ENCODE measurements around the gene ZNF784.

Gene ZNF784

GRCh38 chr19:55598034-55598433, 26.3 kb downstream of the ZNF784 start:
- Histone ChIP-seq H3K4me3 (replicated peaks; ENCODE audit: insufficient read depth, low read length) (no peak overlapping the region), H3K27ac (replicated peaks) (no peak overlapping the region), H3K27me3 (ENCODE audit: insufficient read depth, poor library complexity, severe bottlenecking) (no peaks in the 10 kb centered on the region)
- no peak for DNase-seq (ENCODE audit: low read depth in 1 of 2, low spot score in 1 of 2)
- TF ChIP-seq SPI1 (IDR thresholded peaks at IDR 0.05; ENCODE audit: borderline replicate concordance, low read depth): no peak
- TF ChIP-seq GABPA (IDR thresholded peaks at IDR 0.05; ENCODE audit: low read depth): no peak
- TF ChIP-seq, protein P1, sequence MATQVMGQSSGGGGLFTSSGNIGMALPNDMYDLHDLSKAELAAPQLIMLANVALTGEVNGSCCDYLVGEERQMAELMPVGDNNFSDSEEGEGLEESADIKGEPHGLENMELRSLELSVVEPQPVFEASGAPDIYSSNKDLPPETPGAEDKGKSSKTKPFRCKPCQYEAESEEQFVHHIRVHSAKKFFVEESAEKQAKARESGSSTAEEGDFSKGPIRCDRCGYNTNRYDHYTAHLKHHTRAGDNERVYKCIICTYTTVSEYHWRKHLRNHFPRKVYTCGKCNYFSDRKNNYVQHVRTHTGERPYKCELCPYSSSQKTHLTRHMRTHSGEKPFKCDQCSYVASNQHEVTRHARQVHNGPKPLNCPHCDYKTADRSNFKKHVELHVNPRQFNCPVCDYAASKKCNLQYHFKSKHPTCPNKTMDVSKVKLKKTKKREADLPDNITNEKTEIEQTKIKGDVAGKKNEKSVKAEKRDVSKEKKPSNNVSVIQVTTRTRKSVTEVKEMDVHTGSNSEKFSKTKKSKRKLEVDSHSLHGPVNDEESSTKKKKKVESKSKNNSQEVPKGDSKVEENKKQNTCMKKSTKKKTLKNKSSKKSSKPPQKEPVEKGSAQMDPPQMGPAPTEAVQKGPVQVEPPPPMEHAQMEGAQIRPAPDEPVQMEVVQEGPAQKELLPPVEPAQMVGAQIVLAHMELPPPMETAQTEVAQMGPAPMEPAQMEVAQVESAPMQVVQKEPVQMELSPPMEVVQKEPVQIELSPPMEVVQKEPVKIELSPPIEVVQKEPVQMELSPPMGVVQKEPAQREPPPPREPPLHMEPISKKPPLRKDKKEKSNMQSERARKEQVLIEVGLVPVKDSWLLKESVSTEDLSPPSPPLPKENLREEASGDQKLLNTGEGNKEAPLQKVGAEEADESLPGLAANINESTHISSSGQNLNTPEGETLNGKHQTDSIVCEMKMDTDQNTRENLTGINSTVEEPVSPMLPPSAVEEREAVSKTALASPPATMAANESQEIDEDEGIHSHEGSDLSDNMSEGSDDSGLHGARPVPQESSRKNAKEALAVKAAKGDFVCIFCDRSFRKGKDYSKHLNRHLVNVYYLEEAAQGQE (IDR thresholded peaks at IDR 0.05; ENCODE audit: insufficient replicate concordance, low read depth): no peak
- TF ChIP-seq POLR2AphosphoS5 (IDR thresholded peaks at IDR 0.05; ENCODE audit: low read depth): no peak
- no peak for TF ChIP-seq CTCF (IDR thresholded peaks at IDR 0.05; ENCODE audit: insufficient read depth, low read length)

DNA sequence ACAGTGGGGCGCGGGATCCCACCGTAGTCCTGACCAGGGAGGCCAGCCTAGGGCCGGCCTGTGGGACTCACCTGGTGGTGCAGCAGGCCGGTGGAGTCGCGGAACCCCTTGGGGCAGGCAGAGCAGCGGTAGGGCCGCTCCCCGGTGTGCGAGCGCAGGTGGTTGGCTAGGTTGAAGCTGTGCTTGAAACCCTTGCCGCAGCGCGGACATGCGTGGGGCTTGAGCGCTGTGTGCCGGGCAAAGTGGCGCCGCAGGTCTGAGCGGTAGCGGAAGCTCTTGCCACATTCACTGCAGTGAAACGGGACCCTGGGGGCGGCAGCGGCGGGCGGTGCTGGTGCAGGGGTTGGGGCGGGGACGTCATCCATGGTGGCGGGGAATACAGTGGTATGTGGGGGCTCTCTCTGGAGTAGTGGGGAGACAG, 26.9 kb downstream of the ZNF784 start:
- no peaks in the 10 kb centered on the region for H3K27me3 ChIP-seq (ENCODE audit: insufficient read depth, poor library complexity, severe bottlenecking)

GRCh38 chr19:55596304-55596703, 28.1 kb downstream of the ZNF784 start:
- TF ChIP-seq POLR2AphosphoS5 (IDR thresholded peaks at IDR 0.05; ENCODE audit: low read depth): no peak
- no peak for TF ChIP-seq GABPA (IDR thresholded peaks at IDR 0.05; ENCODE audit: low read depth)
- no peak for TF ChIP-seq CTCF (IDR thresholded peaks at IDR 0.05; ENCODE audit: insufficient read depth, low read length)
- no peak for TF ChIP-seq SPI1 (IDR thresholded peaks at IDR 0.05; ENCODE audit: borderline replicate concordance, low read depth)
- TF ChIP-seq, protein P1 (IDR thresholded peaks at IDR 0.05; ENCODE audit: insufficient replicate concordance, low read depth): no peak
- Histone ChIP-seq H3K27me3 (ENCODE audit: insufficient read depth, poor library complexity, severe bottlenecking) (no peaks in the 10 kb centered on the region), H3K27ac (replicated peaks) (no peak overlapping the region), H3K4me3 (replicated peaks; ENCODE audit: insufficient read depth, low read length) (no peak overlapping the region)
- DNase-seq (ENCODE audit: low read depth in 1 of 2, low spot score in 1 of 2): no peak

More for the DNA sequence above, 26.9 kb downstream of the ZNF784 start:
- TF ChIP-seq, protein P1 (IDR thresholded peaks at IDR 0.05; ENCODE audit: insufficient replicate concordance, low read depth): no peak
- TF ChIP-seq SPI1 (IDR thresholded peaks at IDR 0.05; ENCODE audit: borderline replicate concordance, low read depth): no peak
- TF ChIP-seq POLR2AphosphoS5 (IDR thresholded peaks at IDR 0.05; ENCODE audit: low read depth): no peak
- TF ChIP-seq CTCF (IDR thresholded peaks at IDR 0.05; ENCODE audit: insufficient read depth, low read length): no peak
- TF ChIP-seq GABPA (IDR thresholded peaks at IDR 0.05; ENCODE audit: low read depth): no peak
- Histone ChIP-seq H3K4me3 (replicated peaks; ENCODE audit: insufficient read depth, low read length) (no peak overlapping the region), H3K27ac (replicated peaks) (no peak overlapping the region)
- DNase-seq (ENCODE audit: low read depth in 1 of 2, low spot score in 1 of 2): no peak

All from HL-60 (cell line).